HG03108 (cell line): ENCODE measurements around the gene UBAC1.
"Not testable (repeated sequence)": the region's sequence is repeated elsewhere in the genome, so short reads cannot be mapped to it uniquely, and the experiment has no call there.

Source experiments
- ATAC-seq: cut with Tn5 transposase; IDR thresholded peaks from one replicate; pipeline ENCODE4 v1.9.1; 2021; ENCODE audit warnings: moderate library complexity; ENCODE audit not compliant: unreplicated experiment

Gene UBAC1

GRCh38 chr9:135961811-135962695 is 880 bp upstream of the UBAC1 start:
- no peak for ATAC-seq

- peak; percentile 16 for ATAC-seq
Measured at GRCh38 chr9:135960411-135961276, 529 bp downstream of the UBAC1 start.

GRCh38 chr9:135959814-135960213 is 1.4 kb downstream of the UBAC1 start:
- ATAC-seq, result no peak

DNA sequence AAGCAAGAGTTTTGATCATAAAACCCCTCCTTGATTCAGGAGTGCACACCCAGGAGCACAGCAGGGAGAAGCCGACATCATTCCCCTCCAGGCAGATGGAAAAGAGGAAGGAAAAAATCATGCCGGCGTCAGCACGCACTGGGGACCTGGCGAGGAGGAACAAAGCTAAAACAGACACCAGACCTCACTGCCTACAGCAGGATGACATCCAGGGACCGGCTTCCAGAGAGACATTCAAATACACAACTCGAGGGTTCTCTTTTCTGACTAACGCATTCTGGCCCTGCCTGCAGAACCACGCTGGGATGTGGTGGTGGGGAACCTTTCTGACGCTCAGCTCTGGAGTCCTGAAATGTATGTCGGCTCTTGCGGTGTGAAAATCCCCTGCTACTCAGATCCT is 2.7 kb downstream of the UBAC1 start:
- ATAC-seq, result no peak

DNA sequence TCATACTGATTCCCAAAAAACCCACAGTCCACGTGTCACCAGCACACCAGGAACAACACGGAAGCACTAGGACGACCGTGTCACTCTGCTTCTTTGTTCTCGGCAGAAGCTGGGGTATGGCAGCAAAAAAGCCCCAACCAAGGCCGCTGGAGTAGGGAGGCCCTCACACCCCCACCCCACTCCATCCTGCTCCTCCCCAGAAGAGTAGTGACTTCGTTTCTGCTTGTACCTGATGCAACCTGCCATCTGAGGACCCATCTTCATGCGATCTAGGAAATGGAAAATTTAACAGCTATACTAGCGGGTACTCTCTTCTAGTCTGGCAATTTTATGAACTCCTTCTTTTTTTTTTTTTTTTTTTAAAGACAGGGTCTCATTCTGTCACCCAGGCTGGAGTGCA is 3.7 kb downstream of the UBAC1 start:
- no peak for ATAC-seq

DNA sequence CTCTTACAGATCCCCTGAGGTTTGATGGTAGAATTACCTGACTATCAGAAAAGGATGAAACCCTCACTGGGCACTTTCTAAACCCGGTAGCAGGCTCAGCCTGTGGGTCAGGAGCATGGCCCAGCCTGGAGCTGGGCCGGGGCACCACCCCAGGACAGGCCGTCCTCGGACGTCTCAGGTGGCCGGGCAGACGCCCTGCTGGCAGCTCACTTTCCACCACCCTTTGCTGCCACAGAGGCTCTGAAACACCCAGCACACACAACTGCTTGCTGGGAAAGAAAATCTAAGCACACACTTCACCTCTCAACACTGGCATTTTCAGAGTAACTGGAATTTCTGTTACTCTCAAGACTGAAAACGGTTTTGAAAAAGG is 4.4 kb downstream of the UBAC1 start:
- no peak for ATAC-seq

GRCh38 chr9:135955934-135956801 is 5.0 kb downstream of the UBAC1 start:
- ATAC-seq, result no peak

- no peak for ATAC-seq
Measured at GRCh38 chr9:135952664-135953206, 8.4 kb downstream of the UBAC1 start.

- no peak for ATAC-seq
Measured at GRCh38 chr9:135951889-135952663, 9.1 kb downstream of the UBAC1 start.

- not testable (repeated sequence) for ATAC-seq
Measured at GRCh38 chr9:135951310-135951709, 9.9 kb downstream of the UBAC1 start.

DNA sequence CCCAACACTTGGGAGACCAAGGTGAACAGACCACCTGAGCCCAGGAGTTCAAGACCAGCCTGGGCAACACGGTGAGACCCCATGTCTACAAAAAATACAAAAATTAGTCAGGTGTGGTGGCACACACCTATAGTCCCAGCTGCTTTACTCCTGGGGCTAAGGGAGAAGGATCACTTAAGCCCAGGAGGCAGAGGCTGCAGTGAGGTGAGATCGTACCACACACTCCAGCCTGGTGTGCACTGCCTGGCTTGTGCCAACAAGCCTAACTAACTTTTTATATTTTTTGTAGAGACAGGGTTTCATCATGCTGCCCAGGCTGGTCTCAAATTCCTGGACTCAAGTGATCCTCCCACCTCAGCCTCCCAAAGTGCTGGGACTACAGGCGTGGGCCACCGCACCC is 10.3 kb downstream of the UBAC1 start:
- ATAC-seq, result not testable (repeated sequence)

GRCh38 chr9:135950135-135950682 is 11.0 kb downstream of the UBAC1 start:
- no peak for ATAC-seq

- ATAC-seq, result no peak
Measured at GRCh38 chr9:135949501-135950134, 11.6 kb downstream of the UBAC1 start.

- ATAC-seq, result no peak
Measured at GRCh38 chr9:135948968-135949367, 12.2 kb downstream of the UBAC1 start.

DNA sequence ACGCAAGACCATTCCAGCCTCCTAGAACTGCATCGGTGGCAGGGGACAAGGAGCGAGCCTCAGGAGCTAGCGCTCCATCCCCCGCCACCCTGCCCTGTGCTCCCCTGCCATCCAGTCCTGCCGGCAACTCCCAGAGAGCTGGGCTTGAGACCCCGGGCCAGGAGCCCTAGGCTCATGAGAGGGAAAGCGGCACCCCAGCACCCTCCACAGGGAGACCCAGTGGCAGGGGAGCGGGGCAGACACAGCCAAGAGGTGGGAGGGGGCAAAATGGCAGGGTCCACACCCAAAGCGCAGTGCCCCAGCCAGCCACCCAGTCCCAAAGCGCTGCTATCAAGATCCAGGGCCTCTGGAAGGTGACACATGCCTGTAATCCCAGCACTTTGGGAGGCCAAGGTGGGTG is 12.7 kb downstream of the UBAC1 start:
- no peak for ATAC-seq

GRCh38 chr9:135947582-135947981 is 13.6 kb downstream of the UBAC1 start:
- no peak for ATAC-seq

- ATAC-seq, result not testable (repeated sequence)
Measured at GRCh38 chr9:135947105-135947504, 14.1 kb downstream of the UBAC1 start.

- no peak for ATAC-seq
Measured at GRCh38 chr9:135946392-135946994, 14.7 kb downstream of the UBAC1 start.

DNA sequence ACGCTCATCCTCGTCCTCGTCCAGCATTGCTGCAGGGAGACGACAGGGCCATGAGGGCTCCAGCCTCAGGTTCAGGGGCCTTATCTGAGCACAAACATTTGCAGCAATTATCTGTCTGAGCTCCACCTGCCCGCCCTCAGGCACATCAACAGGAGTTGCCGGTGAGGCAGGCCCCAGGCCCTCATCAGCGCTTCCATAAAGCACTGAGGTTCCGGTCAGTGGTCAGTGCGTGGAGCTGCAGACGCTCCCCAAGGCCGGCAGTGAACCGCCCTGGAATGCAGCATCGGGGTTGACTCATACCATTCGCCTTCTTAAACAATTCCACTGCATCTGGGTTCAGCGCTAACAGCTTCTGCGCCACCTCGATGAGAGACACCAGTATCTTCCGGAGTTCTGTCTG is 15.2 kb downstream of the UBAC1 start:
- ATAC-seq, result no peak
